GM12892 (cell line): ENCODE data around the gene RAP1A.

ENCODE experiments used
- DNase-seq: peaks from one replicate; pipeline ENCODE4 v3.0.0; 2011; ENCODE audit not compliant: insufficient read length
- FAIRE-seq: peaks from 2 replicates; lab custom pipeline; 2011; peaks lifted over from hg19 to GRCh38; lab: Jason Lieb, UNC
- POLR2A ChIP-seq: IDR thresholded peaks from 2 replicates; pipeline ENCODE4 v1.6.1; 2011; ENCODE audit warnings: low read depth, low read length, control low read depth
- POLR2AphosphoS5 ChIP-seq: IDR thresholded peaks from 2 replicates; pipeline ENCODE4 v1.6.1; 2011; ENCODE audit warnings: low read depth, low read length, control low read depth
- TAF1 ChIP-seq: IDR thresholded peaks from 2 replicates; pipeline ENCODE4 v1.6.1; 2011; ENCODE audit warnings: low read depth, mild to moderate bottlenecking, control low read depth, low read length, borderline replicate concordance

RAP1A gene

DNA sequence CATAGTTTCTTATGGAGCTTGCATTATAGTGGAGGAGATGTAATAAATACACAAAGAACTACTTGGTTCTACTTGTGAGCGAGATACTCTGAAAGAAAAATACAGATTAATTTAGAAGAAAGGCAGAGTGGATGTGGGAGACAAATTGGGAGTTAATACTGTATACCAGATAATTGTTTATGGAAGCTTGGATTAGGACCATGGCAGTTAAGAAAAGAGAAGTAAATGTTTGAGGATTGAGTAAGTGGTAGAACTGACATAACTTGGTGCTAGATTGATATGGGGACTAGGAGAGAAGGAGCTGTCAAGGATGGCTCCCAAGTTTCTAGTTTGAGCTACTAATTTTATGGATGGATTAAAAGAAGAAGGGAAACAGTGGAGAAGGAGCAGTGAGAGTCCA, 72.3 kb downstream of the RAP1A start:
- no peak for DNase-seq
- FAIRE-seq: no peak
- TF ChIP-seq POLR2AphosphoS5 (no peak), POLR2A (no peak), TAF1 (no peak)

DNA sequence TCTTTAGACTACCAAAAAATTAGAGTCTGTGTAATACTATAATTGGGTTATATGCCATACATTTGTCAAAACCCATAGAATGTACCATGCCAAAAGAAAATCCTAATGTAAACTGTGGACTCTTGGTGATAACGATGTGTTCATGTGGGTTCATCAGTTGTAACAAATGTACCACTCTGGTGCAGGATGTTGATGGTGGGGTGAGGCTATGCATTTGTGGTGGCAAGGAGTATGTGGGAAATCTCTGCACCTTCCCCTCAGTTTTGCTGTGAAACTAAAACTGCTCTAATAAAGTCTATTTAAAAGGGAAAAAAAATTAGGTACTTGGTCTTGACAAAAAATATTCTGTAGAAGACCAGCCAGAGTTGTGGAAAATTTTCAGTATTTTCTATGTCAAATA, 76.2 kb downstream of the RAP1A start:
- DNase-seq: no peak
- peak; percentile 85 for FAIRE-seq
- TF ChIP-seq POLR2AphosphoS5 (no peak), TAF1 (no peak), POLR2A (no peak)

DNA sequence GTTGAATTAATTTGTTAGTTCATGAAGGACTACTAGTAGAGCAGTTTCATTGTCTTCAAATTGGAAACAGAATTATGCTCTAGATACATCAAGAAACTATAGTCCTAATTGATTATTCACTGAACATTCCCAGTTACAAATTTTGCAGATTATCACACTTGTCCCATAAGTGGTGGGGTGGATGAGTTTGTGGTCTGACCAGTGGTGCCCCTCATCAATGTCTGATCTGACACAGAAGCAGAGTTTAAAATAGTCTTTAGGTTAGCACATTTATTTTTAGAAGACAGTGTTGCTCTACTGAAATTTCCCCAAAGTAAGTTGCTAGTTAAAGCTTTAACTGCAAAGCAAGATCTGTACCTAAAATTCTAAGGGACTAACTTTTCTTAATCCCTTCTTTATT, 76.7 kb downstream of the RAP1A start:
- DNase-seq (no peak), FAIRE-seq (no peak)
- TF ChIP-seq TAF1 (no peak), POLR2A (no peak), POLR2AphosphoS5 (no peak)

DNA sequence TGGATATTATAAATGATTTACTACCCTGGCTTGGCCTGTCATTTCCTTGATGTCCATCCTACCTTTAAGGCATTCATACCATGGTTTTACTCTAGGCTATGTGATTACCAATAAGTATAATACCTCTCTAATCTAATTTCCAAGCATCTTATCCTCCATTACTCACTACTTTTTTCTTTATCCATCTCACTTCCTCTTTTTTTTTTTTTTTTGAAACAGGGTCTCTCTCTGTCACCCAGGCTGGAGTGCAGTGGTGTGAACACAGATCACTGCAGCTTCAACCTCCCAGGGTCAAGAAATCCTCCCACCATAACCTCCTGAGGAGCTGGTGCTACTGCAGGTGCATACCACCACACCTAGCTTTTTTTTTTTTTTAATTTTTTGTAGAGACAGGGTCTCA, 79.7 kb downstream of the RAP1A start:
- no peak for FAIRE-seq
- TF ChIP-seq TAF1 (no peak), POLR2AphosphoS5 (no peak), POLR2A (no peak)
- DNase-seq: no peak

DNA sequence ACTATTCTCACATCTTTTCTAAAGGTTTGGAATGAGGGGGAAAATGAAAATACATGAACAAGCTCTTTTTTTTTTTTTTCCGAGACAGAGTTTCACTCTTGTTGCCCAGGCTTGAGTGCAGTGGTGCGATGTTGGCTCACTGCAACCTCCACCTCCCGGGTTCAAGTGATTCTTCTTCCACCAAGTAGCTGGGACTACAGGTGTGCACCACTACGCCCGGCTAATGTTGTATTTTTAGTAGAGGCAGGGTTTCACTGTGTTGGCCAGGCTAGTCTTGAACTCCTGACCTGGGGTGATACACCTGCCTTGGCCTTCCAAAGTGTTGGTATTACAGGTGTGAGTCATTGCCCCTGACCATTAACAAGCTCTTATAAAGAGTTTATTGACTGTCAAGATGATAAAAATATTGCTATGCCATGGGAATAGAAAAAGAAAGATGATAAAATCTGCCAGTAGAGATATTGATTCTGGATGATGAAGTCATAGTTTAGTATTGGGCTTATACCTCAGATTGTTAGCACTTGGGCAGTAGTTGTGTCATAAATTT, 83.0 kb downstream of the RAP1A start:
- DNase-seq (no peak), FAIRE-seq (no peak)
- TF ChIP-seq POLR2AphosphoS5: no peak
- TF ChIP-seq TAF1: no peak
- TF ChIP-seq POLR2A: no peak

DNA sequence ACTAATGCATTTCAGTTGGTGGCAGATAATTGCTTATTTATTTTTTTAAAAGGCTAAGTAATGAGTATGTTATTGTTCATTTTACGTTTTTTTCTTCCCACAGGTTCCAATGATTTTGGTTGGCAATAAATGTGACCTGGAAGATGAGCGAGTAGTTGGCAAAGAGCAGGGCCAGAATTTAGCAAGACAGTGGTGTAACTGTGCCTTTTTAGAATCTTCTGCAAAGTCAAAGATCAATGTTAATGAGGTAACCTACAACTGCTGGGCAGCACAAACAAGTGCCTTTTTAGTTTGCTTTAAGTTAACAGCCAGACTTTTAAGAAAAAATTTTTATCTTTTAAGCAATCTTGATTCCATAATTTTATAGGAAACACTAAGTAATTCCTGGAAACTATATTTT, 84.7 kb downstream of the RAP1A start:
- no peak for FAIRE-seq
- no peak for DNase-seq
- TF ChIP-seq TAF1 (no peak), POLR2A (no peak), POLR2AphosphoS5 (no peak)

DNA sequence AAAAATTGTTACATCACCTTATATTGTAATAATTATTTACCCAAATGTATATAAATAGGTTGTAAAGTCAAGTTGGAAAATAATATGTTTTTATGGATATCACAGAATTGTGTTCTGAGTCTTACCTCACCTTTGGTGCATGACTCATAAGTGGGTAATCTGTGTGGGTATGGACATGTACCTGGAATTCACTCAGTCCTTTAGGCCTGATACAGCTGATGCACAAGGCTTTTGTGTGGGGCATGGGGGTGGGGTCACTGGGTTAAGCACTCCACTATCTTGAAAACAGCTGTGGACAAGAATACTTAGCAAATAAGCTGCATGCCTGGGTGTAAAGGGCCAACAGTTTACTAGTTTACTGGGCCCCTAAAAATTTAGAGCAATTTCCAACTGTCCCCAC, 85.2 kb downstream of the RAP1A start:
- FAIRE-seq (no peak), DNase-seq (no peak)
- TF ChIP-seq TAF1 (no peak), POLR2A (no peak), POLR2AphosphoS5 (no peak)

DNA sequence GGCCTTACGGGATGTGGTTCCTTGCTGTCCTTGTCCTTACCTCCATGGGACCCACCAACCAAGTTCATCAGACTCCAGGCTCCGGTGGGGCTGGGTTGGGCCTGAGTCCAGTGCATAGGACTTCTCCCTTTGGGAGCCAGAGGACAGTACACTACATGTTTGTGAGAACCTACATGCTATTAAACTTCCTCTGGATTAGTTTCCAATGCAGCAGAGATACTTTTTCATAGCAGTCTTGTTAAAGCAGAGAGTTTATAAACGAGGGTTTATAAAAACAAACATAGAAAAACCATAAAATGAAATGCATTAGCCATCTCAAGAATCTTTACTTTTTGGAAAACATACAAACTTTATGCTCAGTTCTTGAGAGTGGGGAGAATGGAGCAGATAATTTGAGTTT, 86.3 kb downstream of the RAP1A start:
- DNase-seq (no peak), FAIRE-seq (no peak)

DNA sequence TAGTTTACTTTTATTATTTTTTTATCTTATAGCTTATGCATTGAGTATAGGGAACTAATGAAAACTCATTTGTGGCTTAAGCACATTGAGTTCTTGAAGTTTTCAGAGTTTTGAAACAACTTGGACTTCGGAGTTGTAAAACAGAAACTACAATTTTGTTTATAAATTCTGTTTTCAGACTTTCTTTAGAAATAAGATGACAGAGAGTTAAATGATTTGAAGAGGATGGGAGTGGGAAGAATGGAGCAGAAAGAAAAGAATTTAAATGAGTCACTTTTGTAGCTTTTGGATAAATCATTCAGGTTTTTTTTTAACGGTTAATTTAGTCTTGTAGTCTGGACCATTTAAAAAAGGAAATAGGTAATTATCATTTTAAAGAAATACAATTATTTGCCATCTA, 87.3 kb downstream of the RAP1A start:
- no peak for FAIRE-seq
- TF ChIP-seq POLR2AphosphoS5 (no peak), TAF1 (no peak)
- DNase-seq: no peak

More for the DNA sequence above, 86.3 kb downstream of the RAP1A start:
- TF ChIP-seq POLR2A (no peak), TAF1 (no peak), POLR2AphosphoS5 (no peak)

DNA sequence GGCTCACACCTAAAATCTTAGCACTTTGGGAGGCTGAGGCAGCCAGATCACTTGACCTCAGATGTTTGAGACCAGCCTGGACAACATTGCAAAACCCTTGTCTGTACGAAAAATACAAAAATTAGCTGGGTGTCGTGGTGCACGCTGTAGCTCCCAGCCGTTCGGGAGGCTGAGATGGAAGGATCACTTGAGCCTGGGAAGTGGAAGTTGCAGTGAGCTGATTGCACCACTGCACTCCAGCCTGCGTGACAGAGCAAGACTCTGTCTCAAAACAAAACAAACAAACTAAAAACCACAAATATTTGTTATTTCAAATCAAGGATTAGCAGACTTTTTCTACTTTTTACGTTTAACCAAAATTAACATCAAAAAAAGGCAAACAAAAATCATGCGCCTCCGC, 88.3 kb downstream of the RAP1A start:
- DNase-seq (no peak), FAIRE-seq (no peak)
- TF ChIP-seq TAF1 (no peak), POLR2AphosphoS5 (no peak), POLR2A (no peak)

DNA sequence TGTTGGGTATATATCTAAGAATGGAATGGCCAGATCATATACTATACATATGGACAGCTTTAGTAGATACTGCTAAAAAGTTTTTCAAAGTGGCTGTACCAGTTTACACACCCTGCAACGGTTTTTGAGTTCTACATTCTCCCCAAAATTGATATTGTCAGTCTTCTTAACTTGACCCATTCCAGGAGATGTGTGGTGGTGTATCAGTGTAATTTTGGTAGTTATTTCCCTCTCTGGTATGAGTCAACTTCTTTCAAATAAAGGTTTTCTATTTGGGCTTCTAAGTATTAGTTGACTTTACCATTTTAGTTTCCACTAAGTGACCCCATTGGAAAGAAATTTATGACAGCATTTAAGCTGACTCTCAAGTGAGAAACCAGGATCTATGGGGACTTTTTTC, 90.4 kb downstream of the RAP1A start:
- no peak for TF ChIP-seq POLR2AphosphoS5
- no peak for FAIRE-seq

DNA sequence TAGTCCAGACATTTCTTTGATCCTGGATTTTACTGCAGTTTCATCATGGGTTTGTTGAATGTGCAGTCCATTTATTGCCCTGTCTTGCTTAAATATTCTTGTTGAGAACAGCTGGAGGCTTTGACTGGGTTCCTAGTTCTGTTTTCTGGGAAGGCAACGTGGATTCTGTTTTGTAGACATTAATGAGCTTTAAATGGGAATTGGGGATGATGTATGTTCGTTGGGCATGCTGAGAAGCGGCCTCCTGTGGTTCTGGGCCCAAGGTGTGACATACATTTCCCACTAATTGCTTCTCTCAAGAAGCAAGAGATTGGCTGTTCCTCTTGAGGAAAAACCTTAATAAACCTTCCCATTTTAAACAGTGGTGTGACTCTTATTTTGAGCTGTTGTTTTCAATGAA, 96.7 kb downstream of the RAP1A start:
- DNase-seq (no peak), FAIRE-seq (no peak)
- TF ChIP-seq POLR2AphosphoS5 (no peak), POLR2A (no peak), TAF1 (no peak)

More for the DNA sequence above, 90.4 kb downstream of the RAP1A start:
- DNase-seq: no peak

DNA sequence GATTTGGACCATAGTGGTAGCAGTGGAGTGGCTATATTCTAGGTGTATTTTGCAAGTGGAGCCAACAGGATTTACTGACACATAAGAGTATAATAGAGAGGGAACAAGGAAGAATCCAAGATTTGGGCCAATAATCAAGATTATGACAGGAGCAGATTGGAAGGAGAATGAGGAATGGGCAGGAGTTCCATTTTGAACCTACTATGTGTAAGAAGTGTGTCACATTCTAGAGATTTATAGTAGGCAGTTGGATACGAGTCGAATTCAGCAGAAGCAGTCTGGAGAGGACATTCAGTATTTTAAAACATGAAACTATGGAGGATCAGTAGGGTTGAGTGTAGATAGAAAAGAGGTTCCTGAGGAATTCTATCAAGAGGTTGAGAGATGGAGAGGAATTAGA, 97.9 kb downstream of the RAP1A start:
- FAIRE-seq: no peak
- TF ChIP-seq TAF1: no peak
- peak; percentile 1; the same call in 1 of the 2 replicates for TF ChIP-seq POLR2AphosphoS5
- TF ChIP-seq POLR2A: 0 out of 2 replicates have a peak, but pooled peaks have one; percentile 28
- no peak for DNase-seq
